ENCODE data around the gene MYPN. TPM values are rescaled to one million over a fixed set of nuclear protein-coding genes. Genes with fewer than 3 reads are reported as not detected.

Gene MYPN
- total RNA-seq, 2 donors from 2014 or later: 2.3 TPM; not detected in 1

DNA sequence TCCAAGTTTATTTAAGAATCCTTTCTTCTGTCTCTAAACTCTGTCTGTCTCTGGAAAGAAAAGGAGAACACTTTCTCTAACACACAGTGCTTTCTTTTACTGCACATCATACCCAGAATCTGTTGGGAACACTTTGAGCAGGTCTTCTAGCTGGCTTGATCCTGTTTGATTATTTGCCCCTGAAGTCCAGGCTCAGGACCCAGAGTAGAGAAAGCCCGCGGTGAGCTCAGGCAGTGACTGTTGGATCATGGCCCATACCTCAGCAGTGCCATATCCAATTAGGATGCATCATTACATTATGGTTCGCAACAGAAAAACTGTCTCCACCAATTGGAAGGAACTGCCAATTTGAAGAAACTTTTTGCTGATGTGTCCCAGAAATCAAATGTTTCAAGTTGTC is 71.2 kb downstream of the MYPN start:
- DNase-seq (no peak), ATAC-seq (no peak)
- Histone ChIP-seq H3K9me3 (no peaks in the 10 kb centered on the region), H3K27me3 (no peaks in the 10 kb centered on the region), H3K36me3 (replicated peaks in 1 of 2; ENCODE audit: insufficient read depth in 1 of 2, low read depth in 2 of 2) (no peaks in the 10 kb centered on the region), H3K4me3 (no peak overlapping the region), H3K4me1 (no peaks in the 10 kb centered on the region), H3K27ac (no peak overlapping the region)
- intact Hi-C loops (cut with DNase I): no loop called here
- 93 to 94% methylated on average over 3 of the region's 3 CpGs for WGBS, 2 donors
- no peak for TF ChIP-seq POLR2A (IDR thresholded peaks at IDR 0.05)
- TF ChIP-seq, protein P1, sequence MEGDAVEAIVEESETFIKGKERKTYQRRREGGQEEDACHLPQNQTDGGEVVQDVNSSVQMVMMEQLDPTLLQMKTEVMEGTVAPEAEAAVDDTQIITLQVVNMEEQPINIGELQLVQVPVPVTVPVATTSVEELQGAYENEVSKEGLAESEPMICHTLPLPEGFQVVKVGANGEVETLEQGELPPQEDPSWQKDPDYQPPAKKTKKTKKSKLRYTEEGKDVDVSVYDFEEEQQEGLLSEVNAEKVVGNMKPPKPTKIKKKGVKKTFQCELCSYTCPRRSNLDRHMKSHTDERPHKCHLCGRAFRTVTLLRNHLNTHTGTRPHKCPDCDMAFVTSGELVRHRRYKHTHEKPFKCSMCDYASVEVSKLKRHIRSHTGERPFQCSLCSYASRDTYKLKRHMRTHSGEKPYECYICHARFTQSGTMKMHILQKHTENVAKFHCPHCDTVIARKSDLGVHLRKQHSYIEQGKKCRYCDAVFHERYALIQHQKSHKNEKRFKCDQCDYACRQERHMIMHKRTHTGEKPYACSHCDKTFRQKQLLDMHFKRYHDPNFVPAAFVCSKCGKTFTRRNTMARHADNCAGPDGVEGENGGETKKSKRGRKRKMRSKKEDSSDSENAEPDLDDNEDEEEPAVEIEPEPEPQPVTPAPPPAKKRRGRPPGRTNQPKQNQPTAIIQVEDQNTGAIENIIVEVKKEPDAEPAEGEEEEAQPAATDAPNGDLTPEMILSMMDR (IDR thresholded peaks at IDR 0.05): no peak

DNA sequence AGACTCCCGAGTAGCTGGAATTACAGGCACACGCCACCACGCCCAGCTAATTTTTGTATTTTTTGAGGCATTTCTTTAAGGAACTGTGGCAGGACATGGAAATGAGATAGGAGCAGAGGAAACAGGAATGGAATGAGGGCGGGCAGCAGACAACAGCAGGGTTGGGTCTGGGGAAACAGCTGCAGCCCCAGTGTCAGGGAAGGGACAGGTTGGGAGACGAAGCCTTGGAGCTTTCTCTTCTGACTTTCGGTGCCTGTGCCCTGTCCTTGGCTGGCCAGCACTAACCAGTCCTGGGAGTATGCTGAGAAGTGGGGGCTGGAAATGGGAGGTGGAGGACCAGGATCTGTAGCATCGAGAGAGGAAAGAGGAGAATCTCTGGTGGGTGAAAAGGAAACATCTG is 75.3 kb downstream of the MYPN start:
- Histone ChIP-seq H3K27me3 (no peaks in the 10 kb centered on the region), H3K4me3 (no peak overlapping the region), H3K4me1 (no peaks in the 10 kb centered on the region), H3K36me3 (replicated peaks in 1 of 2; ENCODE audit: insufficient read depth in 1 of 2, low read depth in 2 of 2) (no peaks in the 10 kb centered on the region), H3K9me3 (no peaks in the 10 kb centered on the region), H3K27ac (no peak overlapping the region)
- intact Hi-C loops (cut with DNase I): no loop called here
- 68 to 73% methylated on average over 7 of the region's 7 CpGs for WGBS, 2 donors
- DNase-seq (no peak), ATAC-seq (no peak)
- TF ChIP-seq, protein P1 (IDR thresholded peaks at IDR 0.05): no peak
- TF ChIP-seq POLR2A (IDR thresholded peaks at IDR 0.05): no peak

DNA sequence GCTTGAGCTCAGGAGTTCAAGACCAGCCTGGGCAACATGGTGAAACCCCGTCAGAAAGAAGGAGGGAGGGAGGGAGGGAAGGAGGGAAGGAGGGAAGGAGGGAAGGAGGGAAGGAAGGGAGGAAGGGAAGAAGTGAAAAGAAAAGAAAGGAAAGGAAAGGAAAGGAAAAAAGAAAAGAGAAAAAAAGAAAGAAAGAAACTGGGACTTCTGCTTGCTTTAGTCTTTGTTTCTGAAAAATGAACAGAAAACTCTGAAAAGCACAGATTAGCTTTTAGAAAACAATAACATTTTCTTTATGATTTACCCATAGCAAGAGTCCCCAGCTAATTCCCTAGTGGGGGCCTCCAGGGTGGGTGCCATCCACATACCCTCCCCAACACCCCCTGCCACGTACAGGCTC is 75.8 kb downstream of the MYPN start:
- Histone ChIP-seq H3K27me3 (no peaks in the 10 kb centered on the region), H3K27ac (no peak overlapping the region), H3K4me3 (no peak overlapping the region), H3K9me3 (no peaks in the 10 kb centered on the region), H3K4me1 (no peaks in the 10 kb centered on the region), H3K36me3 (replicated peaks in 1 of 2; ENCODE audit: insufficient read depth in 1 of 2, low read depth in 2 of 2) (no peaks in the 10 kb centered on the region)
- ATAC-seq (no peak), DNase-seq (no peak)
- TF ChIP-seq, protein P1 (IDR thresholded peaks at IDR 0.05): no peak
- TF ChIP-seq POLR2A (IDR thresholded peaks at IDR 0.05): no peak
- 69 to 75% methylated on average over 2 of the region's 2 CpGs for WGBS, 2 donors
- intact Hi-C loops (cut with DNase I): no loop called here

DNA sequence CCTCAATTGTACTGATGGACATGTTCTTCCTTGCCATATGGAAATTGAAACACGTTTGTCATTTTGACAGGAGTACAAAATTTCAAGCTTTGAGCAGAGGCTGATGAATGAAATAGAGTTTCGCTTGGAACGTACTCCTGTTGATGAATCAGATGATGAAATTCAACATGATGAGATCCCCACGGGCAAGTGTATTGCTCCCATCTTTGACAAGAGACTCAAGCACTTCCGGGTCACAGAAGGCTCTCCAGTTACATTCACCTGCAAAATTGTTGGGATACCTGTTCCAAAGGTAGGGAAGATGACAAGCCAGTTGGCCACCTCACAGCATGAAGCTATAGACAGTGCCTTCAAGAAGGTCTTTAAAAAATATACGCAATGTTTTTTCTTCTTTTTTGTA is 79.5 kb downstream of the MYPN start:
- WGBS, 2 donors: 88 to 91% methylated on average over 6 of the region's 6 CpGs
- ATAC-seq (no peak), DNase-seq (no peak)
- Histone ChIP-seq H3K27me3 (no peaks in the 10 kb centered on the region), H3K4me3 (no peak overlapping the region), H3K9me3 (no peaks in the 10 kb centered on the region), H3K27ac (no peak overlapping the region), H3K36me3 (replicated peaks in 1 of 2; ENCODE audit: insufficient read depth in 1 of 2, low read depth in 2 of 2) (no peaks in the 10 kb centered on the region), H3K4me1 (no peaks in the 10 kb centered on the region)
- no peak for TF ChIP-seq POLR2A (IDR thresholded peaks at IDR 0.05)
- TF ChIP-seq, protein P1 (IDR thresholded peaks at IDR 0.05): no peak
- intact Hi-C loops (cut with DNase I): no loop called here

DNA sequence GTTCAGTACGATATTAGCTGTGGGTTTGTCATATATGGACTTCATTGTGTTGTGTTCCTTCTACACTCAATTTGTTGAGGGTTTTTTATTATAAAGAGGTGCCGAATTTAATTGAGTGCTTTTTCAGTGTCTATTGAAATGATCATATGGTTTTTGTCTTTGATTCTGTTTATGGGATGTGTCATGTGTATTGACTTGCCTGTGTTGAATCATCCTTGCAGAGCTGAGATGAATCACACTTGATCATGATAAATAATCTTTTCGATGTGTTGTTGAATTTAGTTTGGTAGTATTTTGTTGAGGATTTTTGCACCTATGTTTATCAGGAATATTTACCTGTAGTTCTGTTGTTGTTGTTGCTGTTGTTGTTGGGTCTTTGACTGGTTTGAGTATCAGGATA is 82.8 kb downstream of the MYPN start:
- Histone ChIP-seq H3K4me1 (no peaks in the 10 kb centered on the region), H3K27ac (no peak overlapping the region), H3K9me3 (no peaks in the 10 kb centered on the region), H3K4me3 (no peak overlapping the region), H3K36me3 (replicated peaks in 1 of 2; ENCODE audit: insufficient read depth in 1 of 2, low read depth in 2 of 2) (no peaks in the 10 kb centered on the region), H3K27me3 (no peaks in the 10 kb centered on the region)
- no peak for ATAC-seq
- TF ChIP-seq, protein P1 (IDR thresholded peaks at IDR 0.05): no peak
- TF ChIP-seq POLR2A (IDR thresholded peaks at IDR 0.05): no peak
- no peak for DNase-seq
- intact Hi-C loops (cut with DNase I): no loop called here
- 78 to 90% methylated on average over 3 of the region's 3 CpGs for WGBS, 2 donors

All from body of pancreas (tissue), 4 donors.